Liver (tissue), 9 donors: ENCODE measurements around the gene FCRL2. TPM values are rescaled to one million over a fixed set of nuclear protein-coding genes. Genes with fewer than 3 reads are reported as not detected.

ENCODE experiments used
- DNase-seq: peaks from one replicate; pipeline ENCODE4 v3.0.0-alpha.2; 2017; ENCODE audit warnings: low spot score
- H3K27ac ChIP-seq, 2 donors: one replicate each; pipeline ENCODE4 v1.7.0; 2013; ENCODE audit warnings: inconsistent platforms in 2 of 2, low read length in 2 of 2, control low read depth in 1 of 2, low read depth in 1 of 2, mild to moderate bottlenecking in 1 of 2
- H3K27me3 ChIP-seq, 4 donors: one replicate each; pipeline versions ENCODE4 v1.6.1 to v1.7.0; 2013; ENCODE audit warnings: low read length in 3 of 4, inconsistent platforms in 1 of 4, mild to moderate bottlenecking in 1 of 4, moderate library complexity in 1 of 4; ENCODE audit not compliant: control insufficient read depth in 4 of 4, insufficient read depth in 4 of 4
- H3K36me3 ChIP-seq, 4 donors: one replicate each; pipeline versions ENCODE4 v1.6.1 to v1.7.0; 2013; ENCODE audit warnings: low read length in 3 of 4, mild to moderate bottlenecking in 3 of 4, low read depth in 1 of 4, moderate library complexity in 1 of 4; ENCODE audit not compliant: control insufficient read depth in 4 of 4, insufficient read depth in 3 of 4
- H3K4me1 ChIP-seq, 4 donors: one replicate each; pipeline versions ENCODE4 v1.6.1 to v1.7.0; 2013; ENCODE audit warnings: low read length in 3 of 4, mild to moderate bottlenecking in 3 of 4, moderate library complexity in 1 of 4; ENCODE audit not compliant: control insufficient read depth in 4 of 4, insufficient read depth in 4 of 4
- H3K4me3 ChIP-seq, 3 donors: one replicate each; pipeline versions ENCODE4 v1.6.1 to v1.7.0; 2013; ENCODE audit warnings: low read length in 3 of 3, control low read depth in 1 of 3, low read depth in 1 of 3, mild to moderate bottlenecking in 1 of 3
- H3K9ac ChIP-seq, 2 donors: one replicate each; pipeline ENCODE4 v1.7.0; 2013; ENCODE audit warnings: low read length in 2 of 2, mild to moderate bottlenecking in 2 of 2, moderate library complexity in 2 of 2, control low read depth in 1 of 2, low read depth in 1 of 2
- H3K9me3 ChIP-seq, 4 donors: one replicate each; pipeline versions ENCODE4 v1.6.1 to v1.7.0; 2013; ENCODE audit warnings: low read length in 3 of 4; ENCODE audit not compliant: control insufficient read depth in 4 of 4
- ATF3 ChIP-seq: IDR thresholded peaks from 2 replicates; pipeline ENCODE4 v1.6.1; 2016; ENCODE audit warnings: antibody characterized with exemption
- FOXA1 ChIP-seq: IDR thresholded peaks from 2 replicates; pipeline ENCODE4 v1.6.1; 2016; ENCODE audit warnings: antibody characterized with exemption
- FOXA2 ChIP-seq: IDR thresholded peaks from 2 replicates; pipeline ENCODE4 v1.6.1; 2016; ENCODE audit warnings: antibody characterized with exemption
- HNF4A ChIP-seq, 2 donors: conservative IDR thresholded peaks; 2 replicates each; pipeline ENCODE4 v1.6.1; 2016; ENCODE audit warnings: antibody characterized with exemption in 2 of 2, mild to moderate bottlenecking in 2 of 2
- HNF4G ChIP-seq: IDR thresholded peaks from 2 replicates; pipeline ENCODE4 v1.6.1; 2016; ENCODE audit warnings: antibody characterized with exemption
- JUND ChIP-seq, 2 donors: IDR thresholded peaks; 2 replicates each; pipeline ENCODE4 v1.6.1; 2016; ENCODE audit warnings: antibody characterized with exemption in 2 of 2
- NR2F2 ChIP-seq: IDR thresholded peaks from 2 replicates; pipeline ENCODE4 v1.6.1; 2016; ENCODE audit warnings: antibody characterized with exemption
- RAD21 ChIP-seq, 2 donors: IDR thresholded peaks; 2 replicates each; pipeline ENCODE4 v1.6.1; 2016; ENCODE audit warnings: antibody characterized with exemption in 2 of 2, mild to moderate bottlenecking in 2 of 2
- RXRA ChIP-seq, 2 donors: IDR thresholded peaks; 2 replicates each; pipeline ENCODE4 v1.6.1; 2017 to 2018; ENCODE audit warnings: antibody characterized with exemption in 2 of 2, mild to moderate bottlenecking in 1 of 2
- SP1 ChIP-seq: IDR thresholded peaks from 2 replicates; pipeline ENCODE4 v1.6.1; 2018; ENCODE audit warnings: antibody characterized with exemption, mild to moderate bottlenecking
- TAF1 ChIP-seq: conservative IDR thresholded peaks from 2 replicates; pipeline ENCODE4 v1.6.1; 2016; ENCODE audit warnings: antibody characterized with exemption, mild to moderate bottlenecking
- YY1 ChIP-seq: IDR thresholded peaks from 2 replicates; pipeline ENCODE4 v1.6.1; 2016; ENCODE audit warnings: antibody characterized with exemption, mild to moderate bottlenecking
- WGBS: extraction: QIAGEN DNeasy Blood & Tissue Kit; methylation state at CpG from one replicate; pipeline ENCODE4 v1.1.7; 2013; 5-methylcytosine and 5-hydroxymethylcytosine counted together
- polyA plus RNA-seq, 2 donors: library from polyadenylated mRNA; stranded (reverse) in 1 of 2; unstranded in 1 of 2; fragments of 200-250 nt in 1 of 2; fragments of >200 nt in 1 of 2; fragmentation: Nextera tagmentation in 1 of 2; extraction: Ambion mirVana in 1 of 2; gene quantifications; one replicate each; pipeline versions ENCODE4 v1.2.1 to v1.2.3, GENCODE V29; 2013 to 2015
- total RNA-seq, 2 donors: library from RNA; depleted of rRNA; stranded (reverse); fragments of >200 nt; gene quantifications; one replicate each; pipeline ENCODE4 v1.2.3, GENCODE V29; 2014
- TF ChIP-seq, protein P1 (sequence below): fragments of 150-350 bp; IDR thresholded peaks from 2 replicates; pipeline ENCODE4 v1.5.1; 2017; ENCODE audit warnings: improper control_type of control experiment, low read depth, low read length; ENCODE audit not compliant: missing input control
- TF ChIP-seq, protein P2 (sequence below): IDR thresholded peaks from 2 replicates; pipeline ENCODE4 v1.6.1; 2016; ENCODE audit warnings: antibody characterized with exemption, mild to moderate bottlenecking
- TF ChIP-seq, protein P3 (sequence below): IDR thresholded peaks from 2 replicates; pipeline ENCODE4 v1.6.1; 2016; ENCODE audit warnings: antibody characterized with exemption
- donor health status: healthy.
- donor health status: healthy.
- donor health status: healthy.
- donor health status: healthy.
- donor health status: healthy.

Gene FCRL2
- total and polyA plus RNA-seq, 4 donors = 0.08 to 0.43 (median 0.23) TPM; not detected in 1

DNA sequence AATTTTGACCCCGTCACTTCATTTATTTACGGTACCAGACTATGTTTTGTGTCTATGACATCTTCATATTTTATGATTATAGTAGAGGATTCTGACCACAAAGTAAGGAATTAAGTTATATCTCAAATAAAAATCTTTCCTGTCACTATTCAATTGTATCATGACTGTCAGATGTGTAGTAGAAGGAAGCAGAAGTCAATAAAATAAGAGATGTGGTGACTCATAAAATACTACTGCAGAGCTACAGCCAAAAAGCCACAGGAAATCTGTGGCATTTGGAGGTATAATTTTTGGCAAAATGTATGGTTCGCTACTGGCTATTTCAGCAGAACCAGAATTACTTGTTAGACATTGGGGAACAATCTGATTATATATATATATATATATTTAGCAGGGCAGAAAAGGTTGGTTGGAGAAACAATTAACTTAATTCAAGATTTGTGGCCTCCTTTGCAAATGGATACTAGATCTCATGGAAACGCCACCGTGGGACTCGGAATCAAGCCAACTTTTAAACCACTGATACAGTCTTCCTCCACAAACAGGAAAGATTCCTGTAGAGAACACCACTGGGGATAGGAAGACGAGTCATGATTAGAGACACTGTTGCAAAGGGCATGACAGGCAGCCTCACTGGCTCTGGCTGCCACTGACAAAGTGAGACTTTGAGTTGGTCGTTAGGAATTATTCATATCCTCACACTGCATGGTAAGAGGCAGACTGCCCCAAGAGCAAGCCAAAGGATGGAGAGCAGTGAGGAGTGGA is 5.1 kb downstream of the FCRL2 start (continued):
- no peak for TF ChIP-seq ATF3
- no peak for TF ChIP-seq RXRA (IDR thresholded peaks at IDR 0.05)
- TF ChIP-seq HNF4G = no peak
- TF ChIP-seq TAF1 = no peak
- TF ChIP-seq FOXA2 = no peak
- TF ChIP-seq YY1 = no peak
- no peak for TF ChIP-seq RAD21 (IDR thresholded peaks at IDR 0.05)
- no peak for TF ChIP-seq SP1
- TF ChIP-seq FOXA1 = no peak

- H3K9me3 ChIP-seq = no peaks in the 10 kb centered on the region
- H3K36me3 ChIP-seq = no peaks in the 10 kb centered on the region
- DNase-seq = no peak
- H3K27me3 ChIP-seq = peaks cover 0 to 3% (median 0%) of the 10 kb centered on the region in 4 donors
- TF ChIP-seq, protein P1, sequence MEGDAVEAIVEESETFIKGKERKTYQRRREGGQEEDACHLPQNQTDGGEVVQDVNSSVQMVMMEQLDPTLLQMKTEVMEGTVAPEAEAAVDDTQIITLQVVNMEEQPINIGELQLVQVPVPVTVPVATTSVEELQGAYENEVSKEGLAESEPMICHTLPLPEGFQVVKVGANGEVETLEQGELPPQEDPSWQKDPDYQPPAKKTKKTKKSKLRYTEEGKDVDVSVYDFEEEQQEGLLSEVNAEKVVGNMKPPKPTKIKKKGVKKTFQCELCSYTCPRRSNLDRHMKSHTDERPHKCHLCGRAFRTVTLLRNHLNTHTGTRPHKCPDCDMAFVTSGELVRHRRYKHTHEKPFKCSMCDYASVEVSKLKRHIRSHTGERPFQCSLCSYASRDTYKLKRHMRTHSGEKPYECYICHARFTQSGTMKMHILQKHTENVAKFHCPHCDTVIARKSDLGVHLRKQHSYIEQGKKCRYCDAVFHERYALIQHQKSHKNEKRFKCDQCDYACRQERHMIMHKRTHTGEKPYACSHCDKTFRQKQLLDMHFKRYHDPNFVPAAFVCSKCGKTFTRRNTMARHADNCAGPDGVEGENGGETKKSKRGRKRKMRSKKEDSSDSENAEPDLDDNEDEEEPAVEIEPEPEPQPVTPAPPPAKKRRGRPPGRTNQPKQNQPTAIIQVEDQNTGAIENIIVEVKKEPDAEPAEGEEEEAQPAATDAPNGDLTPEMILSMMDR = no peak
- TF ChIP-seq JUND (IDR thresholded peaks at IDR 0.05) (no peak), ATF3 (no peak), HNF4A (conservative IDR thresholded peaks at IDR 0.05) (no peak)
- TF ChIP-seq, protein P2, sequence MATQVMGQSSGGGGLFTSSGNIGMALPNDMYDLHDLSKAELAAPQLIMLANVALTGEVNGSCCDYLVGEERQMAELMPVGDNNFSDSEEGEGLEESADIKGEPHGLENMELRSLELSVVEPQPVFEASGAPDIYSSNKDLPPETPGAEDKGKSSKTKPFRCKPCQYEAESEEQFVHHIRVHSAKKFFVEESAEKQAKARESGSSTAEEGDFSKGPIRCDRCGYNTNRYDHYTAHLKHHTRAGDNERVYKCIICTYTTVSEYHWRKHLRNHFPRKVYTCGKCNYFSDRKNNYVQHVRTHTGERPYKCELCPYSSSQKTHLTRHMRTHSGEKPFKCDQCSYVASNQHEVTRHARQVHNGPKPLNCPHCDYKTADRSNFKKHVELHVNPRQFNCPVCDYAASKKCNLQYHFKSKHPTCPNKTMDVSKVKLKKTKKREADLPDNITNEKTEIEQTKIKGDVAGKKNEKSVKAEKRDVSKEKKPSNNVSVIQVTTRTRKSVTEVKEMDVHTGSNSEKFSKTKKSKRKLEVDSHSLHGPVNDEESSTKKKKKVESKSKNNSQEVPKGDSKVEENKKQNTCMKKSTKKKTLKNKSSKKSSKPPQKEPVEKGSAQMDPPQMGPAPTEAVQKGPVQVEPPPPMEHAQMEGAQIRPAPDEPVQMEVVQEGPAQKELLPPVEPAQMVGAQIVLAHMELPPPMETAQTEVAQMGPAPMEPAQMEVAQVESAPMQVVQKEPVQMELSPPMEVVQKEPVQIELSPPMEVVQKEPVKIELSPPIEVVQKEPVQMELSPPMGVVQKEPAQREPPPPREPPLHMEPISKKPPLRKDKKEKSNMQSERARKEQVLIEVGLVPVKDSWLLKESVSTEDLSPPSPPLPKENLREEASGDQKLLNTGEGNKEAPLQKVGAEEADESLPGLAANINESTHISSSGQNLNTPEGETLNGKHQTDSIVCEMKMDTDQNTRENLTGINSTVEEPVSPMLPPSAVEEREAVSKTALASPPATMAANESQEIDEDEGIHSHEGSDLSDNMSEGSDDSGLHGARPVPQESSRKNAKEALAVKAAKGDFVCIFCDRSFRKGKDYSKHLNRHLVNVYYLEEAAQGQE = no peak
- TF ChIP-seq, protein P3, sequence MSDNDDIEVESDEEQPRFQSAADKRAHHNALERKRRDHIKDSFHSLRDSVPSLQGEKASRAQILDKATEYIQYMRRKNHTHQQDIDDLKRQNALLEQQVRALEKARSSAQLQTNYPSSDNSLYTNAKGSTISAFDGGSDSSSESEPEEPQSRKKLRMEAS = no peak
- no peak overlapping the region for H3K4me3 ChIP-seq
- H3K9ac ChIP-seq = no peak overlapping the region
- no peak overlapping the region for H3K27ac ChIP-seq
- no peaks in the 10 kb centered on the region for H3K4me1 ChIP-seq
- 50% methylated on average over 9 of the region's 9 CpGs for WGBS
Measured at GRCh38 chr1:157770442-157771043, 6.4 kb downstream of the FCRL2 start.

DNA sequence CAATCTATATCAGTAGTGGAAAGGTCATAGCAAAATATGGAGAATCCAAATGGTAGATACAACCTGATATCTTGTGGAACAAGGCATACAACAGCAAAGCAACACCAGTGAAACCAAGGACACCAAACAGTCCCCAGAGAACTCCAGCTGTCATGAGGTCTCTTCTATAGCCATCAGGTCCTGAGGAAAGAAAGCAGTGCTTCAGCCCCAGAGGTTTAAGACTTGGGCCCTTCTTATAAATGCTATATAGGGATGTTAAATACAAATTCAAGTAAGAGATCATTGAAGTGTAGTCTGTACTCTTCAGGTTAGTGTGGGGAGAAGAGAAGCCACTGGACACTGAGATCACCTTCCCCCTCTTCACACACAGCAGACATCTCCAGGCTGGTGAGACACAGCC is 10.1 kb downstream of the FCRL2 start:
- Histone ChIP-seq H3K36me3 (no peaks in the 10 kb centered on the region), H3K4me3 (no peak overlapping the region), H3K9me3 (peaks cover 0 to 2% (median 0%) of the 10 kb centered on the region in 4 donors), H3K4me1 (no peaks in the 10 kb centered on the region), H3K27me3 (peaks cover 0 to 3% (median 0%) of the 10 kb centered on the region in 4 donors), H3K27ac (no peak overlapping the region), H3K9ac (no peak overlapping the region)
- TF ChIP-seq NR2F2 (no peak), YY1 (no peak), FOXA1 (no peak), SP1 (no peak)
- TF ChIP-seq, protein P2 = no peak
- no peak for DNase-seq
